NCI-H2171 treated with DMSO at 0.1 percent for 48 hours (cell line): ENCODE measurements around the gene MISP.

Source experiments
- DNase-seq: peaks from one replicate; lab custom pipeline; 2025; lab: John Stamatoyannopoulos, UW

MISP gene

GRCh38 chr19:746956-747355 is 4.0 kb upstream of the MISP start:
- no peak for DNase-seq

DNA sequence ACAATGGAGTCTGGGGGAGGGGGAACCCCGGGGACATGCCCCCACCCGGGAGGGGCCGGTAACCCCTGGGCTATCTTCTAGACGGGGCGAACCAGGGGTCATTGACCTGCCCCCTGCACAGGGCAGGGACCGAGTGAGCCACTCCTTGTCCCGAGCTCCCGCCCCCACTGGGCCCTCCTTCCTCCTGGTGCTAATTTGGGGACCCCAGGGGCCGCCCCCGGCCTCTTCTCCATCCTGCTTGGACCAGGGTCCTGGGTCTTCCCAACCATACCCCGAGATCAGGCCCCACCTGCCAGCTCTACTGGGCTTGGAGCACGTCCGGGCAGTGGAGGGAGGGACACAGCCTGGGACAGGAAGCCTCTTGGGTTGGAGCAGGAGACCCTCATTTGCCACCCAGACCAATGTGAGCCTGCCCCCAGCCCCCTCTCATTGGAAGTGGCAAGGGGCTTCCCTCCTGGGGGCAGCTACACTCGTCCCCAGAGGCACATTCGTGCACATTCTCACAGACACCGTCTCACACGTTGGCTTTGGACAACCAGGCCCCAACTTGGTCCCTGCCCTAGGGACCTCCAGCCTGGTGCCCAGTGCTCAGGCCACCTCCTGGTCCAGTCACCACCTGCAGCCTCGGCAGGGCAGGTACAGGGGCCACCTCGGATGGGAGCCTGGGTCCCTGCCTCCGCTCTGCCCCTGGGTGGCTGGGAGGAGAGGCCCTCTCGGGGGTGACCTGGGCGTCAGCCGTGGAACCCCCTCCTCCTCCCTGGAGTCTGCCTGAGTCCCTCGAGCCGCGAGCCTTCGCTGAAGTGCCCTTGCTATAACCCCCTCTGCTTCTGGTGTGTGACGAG is 3.3 kb upstream of the MISP start:
- DNase-seq, result no peak

DNA sequence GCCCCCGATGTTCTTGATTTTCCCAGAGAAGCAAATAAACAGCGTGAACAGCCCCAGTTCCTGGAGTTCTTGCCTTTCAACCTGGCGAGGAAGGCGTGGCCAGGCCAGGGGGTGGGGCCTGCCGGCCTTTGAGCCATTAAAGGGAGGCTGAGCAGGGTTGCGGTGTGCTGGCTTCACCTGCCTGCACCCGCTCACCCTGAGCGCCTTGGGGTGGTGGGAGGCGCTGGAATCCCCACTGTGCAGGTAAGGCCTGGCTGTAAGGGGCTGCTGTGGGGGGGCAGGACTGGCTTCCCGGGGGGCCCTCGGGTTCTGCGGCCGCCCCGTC is 2.7 kb upstream of the MISP start:
- no peak for DNase-seq

GRCh38 chr19:749811-750210 is 1.1 kb upstream of the MISP start:
- no peak for DNase-seq

GRCh38 chr19:751501-752341 is 809 bp downstream of the MISP start:
- peak; percentile 21 for DNase-seq

DNA sequence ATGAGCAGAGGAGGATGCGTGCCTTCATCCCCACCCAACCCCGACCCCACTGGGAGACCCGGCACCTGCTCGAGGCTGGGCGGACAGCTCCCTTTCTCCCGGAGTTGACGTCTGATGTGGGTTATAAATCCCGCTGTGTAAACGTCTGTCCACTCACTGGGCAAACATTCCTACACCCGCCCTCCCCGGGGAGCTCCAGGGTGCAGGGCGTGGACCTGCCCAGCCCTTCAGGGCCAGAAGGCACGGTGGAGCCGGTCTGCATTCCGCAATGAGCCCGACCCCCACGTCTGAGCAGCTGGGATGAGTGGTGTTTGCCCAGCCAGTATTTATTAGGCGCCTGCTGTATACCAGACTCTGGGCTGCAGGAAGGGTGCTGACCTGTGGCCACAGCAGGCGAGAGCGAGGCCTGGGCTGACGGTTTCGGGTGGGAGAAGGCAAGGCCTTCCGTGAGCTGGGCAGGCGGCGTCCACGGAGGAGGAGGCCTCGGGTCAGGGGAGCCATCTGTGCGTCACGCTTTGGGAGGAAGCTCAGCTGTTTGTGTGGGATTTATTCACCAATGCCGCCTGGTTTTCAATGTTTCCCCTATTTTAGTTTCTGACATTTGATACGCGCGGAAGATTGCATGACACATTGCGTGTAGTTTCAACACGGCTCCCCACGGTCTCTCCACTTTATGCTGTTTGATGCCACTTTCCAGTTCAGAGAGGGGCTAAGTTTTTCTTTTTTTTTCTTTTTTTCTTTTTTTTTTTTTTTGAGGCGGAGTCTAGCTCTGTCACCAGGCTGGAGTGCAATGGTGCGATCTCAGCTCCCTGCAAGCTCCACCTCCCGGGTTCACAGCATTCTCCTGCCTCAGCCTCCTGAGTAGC is 2.0 kb downstream of the MISP start:
- DNase-seq, result peak; percentile 77

DNA sequence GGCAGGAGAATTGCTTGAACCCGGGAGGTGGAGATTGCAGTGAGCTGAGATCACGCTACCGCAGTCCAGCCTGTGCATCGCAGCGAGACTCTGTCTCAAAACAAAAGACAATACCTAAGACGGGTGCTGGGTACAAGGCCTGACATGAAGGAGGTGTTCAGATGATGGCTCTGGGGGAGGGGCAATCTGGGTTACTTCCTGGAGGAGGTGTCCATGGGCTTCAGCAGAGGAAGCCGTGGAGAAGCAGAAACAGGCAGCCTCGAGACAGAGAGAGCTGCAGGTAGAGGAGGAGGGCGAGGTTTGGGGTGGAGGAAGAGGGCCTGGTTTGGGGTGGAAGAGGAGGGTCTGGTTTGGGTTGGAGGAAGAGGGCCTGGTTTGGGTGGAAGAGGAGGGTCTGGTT is 3.6 kb downstream of the MISP start:
- no peak for DNase-seq

DNA sequence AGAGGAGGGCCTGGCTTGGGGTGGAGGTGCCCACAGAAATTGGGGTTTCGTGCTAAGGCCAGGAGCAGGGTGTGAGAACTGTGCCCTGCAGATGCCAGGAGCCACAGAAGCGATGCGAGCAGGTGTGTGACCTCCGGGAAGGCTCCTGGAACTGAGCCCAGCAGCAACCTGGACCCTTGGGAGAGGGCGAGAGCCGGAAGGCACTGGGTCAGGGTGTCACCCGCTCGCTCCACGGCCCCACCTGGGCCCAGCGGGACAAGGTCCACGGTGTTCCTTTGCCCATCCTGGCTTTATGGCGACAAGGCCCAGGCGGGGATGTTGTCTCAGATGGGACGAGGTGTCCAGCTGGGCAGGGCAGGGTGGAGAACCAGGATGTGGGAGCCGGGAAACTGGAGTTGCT is 4.2 kb downstream of the MISP start:
- DNase-seq, result no peak

GRCh38 chr19:756236-756635 is 5.3 kb downstream of the MISP start:
- DNase-seq, result no peak

DNA sequence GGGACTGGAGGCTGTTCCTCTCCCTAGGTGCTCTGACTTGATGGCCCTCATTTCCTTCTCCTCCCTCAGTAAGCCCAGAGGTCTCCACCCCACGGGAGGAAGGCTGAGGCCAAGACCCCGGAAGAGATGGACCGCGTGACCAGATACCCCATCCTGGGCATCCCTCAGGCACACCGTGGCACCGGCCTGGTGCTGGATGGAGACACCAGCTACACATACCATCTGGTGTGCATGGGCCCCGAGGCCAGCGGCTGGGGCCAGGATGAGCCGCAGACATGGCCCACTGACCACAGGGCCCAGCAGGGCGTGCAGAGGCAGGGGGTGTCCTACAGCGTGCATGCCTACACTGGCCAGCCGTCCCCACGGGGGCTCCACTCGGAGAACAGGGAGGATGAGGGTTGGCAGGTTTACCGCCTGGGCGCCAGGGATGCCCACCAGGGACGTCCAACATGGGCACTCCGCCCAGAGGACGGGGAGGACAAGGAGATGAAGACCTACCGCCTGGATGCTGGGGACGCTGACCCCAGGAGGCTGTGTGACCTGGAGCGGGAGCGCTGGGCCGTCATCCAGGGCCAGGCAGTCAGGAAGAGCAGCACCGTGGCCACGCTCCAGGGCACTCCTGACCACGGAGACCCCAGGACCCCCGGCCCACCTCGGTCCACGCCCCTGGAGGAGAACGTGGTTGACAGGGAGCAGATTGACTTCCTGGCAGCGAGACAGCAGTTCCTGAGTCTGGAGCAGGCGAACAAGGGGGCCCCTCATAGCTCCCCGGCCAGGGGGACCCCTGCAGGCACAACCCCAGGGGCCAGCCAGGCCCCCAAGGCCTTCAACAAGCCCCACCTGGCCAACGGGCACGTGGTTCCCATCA is 6.1 kb downstream of the MISP start:
- DNase-seq, result no peak

DNA sequence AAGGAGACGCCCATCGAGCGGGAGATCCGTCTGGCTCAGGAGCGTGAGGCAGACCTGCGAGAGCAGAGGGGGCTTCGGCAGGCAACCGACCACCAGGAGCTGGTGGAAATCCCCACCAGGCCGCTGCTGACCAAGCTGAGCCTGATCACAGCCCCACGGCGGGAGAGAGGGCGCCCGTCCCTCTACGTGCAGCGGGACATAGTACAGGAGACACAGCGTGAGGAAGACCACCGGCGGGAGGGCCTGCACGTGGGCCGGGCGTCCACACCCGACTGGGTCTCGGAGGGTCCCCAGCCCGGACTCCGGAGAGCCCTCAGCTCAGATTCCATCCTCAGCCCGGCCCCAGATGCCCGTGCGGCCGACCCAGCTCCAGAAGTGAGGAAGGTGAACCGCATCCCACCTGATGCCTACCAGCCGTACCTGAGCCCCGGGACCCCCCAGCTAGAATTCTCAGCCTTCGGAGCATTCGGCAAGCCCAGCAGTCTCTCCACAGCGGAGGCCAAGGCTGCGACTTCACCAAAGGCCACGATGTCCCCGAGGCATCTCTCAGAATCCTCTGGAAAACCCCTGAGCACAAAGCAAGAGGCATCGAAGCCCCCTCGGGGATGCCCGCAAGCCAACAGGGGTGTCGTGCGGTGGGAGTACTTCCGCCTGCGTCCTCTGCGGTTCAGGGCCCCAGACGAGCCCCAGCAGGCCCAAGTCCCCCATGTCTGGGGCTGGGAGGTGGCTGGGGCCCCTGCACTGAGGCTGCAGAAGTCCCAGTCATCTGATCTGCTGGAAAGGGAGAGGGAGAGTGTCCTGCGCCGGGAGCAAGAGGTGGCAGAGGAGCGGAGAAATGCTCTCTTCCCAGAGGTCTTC is 7.1 kb downstream of the MISP start:
- DNase-seq, result no peak

GRCh38 chr19:763181-763580 is 12.3 kb downstream of the MISP start:
- DNase-seq, result no peak

- DNase-seq, result no peak
Observed at GRCh38 chr19:763869-764268, 13.0 kb downstream of the MISP start.

DNA sequence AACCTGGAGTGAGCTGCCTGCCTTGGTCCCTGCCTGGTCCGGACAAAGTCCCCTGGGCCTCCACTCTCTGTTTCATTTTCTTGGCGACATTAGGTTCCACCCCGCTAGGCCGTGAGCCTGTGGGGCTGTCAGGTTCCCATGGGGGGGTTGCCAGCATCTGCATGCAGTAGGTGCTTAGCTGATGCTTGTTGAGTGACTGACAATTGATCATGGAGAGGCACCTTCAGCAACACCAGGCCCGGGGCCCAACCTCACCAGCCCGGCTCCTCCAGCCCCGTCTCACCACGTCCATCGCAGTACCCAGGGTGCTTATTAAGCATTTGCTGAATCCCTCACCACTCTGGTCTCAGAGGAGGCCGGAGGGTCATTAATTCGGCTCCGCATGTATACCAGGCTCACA is 13.4 kb downstream of the MISP start:
- no peak for DNase-seq

DNA sequence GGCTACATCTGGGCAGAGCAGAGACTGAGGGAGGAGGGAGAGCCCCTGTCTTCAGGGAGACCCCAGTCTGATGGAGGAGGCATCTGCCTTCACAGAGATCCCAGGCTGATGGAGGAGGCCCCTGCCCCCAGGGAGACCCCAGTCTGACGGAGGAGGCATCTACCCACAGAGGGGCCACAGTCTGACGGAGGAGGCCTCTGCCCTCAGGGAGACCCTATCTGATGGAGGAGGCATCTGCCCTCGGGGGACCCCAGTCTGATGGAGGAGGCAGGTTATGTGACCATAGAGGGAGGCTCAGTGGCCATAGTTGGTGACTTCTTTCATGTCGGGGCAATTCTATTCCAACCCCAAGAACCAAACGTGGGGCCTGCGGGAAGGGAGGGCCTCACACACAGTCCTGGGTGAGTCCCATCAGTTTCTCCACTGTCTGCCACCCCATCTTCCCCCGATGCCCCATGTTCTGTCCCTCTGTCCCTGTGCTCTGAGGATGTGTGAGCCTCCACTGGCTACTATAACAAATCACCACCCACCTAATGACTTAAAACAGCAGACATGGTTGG is 14.3 kb downstream of the MISP start:
- no peak for DNase-seq

DNA sequence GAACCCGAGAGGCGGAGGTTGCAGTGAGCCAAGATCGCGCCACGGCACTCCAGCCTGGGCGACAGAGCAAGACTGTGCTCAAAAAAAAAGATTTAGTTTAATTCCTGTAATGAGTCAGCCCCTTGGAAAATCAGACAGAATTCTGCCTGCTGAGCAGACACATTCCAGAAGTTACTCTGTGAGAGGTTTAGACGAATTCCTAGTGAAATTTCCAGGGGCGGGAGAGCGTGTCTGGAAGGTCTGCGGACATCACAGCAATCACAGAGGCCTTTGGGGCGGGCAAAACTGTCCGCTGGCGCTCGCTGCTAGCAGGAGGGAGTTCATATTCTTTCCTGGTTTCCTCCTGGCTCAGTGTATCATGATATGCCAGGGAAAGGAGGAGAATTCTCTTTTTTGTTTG is 17.5 kb downstream of the MISP start:
- DNase-seq, result no peak

GRCh38 chr19:769616-770015 is 18.7 kb downstream of the MISP start:
- no peak for DNase-seq

DNA sequence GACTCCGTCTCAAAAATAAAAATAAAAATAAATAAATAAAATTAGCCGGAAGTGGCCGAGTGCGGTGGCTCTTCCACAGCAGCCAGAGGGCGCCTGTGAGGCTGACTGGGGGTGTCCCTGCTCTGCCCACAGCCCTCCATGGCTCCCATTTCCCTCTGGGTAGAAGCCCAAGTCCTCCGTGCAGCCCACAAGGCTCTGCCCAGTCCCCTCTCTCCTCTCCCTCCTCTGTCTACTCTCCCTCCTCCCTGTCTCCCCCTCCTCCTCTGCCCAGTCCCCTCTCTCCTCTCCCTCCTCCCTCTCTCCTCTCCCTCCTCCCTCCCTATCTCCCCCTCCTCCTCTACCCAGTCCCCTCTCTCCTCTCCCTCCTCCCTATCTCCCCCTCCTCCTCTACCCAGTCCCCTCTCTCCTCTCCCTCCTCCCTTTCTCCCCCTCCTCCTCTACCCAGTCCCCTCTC is 20.4 kb downstream of the MISP start:
- DNase-seq, result no peak

- DNase-seq, result no peak
Observed at GRCh38 chr19:772063-772462, 21.2 kb downstream of the MISP start.
